ENCODE measurements around the gene RABGAP1L. TPM values are rescaled to one million over a fixed set of nuclear protein-coding genes. Genes with fewer than 3 reads are reported as not detected.

The RABGAP1L gene
- total and polyA plus RNA-seq, 2 of the 8 experiments (the other 6 are each of a cell fraction or from before 2014, with no cell fraction given): 33.3 to 156 TPM

DNA sequence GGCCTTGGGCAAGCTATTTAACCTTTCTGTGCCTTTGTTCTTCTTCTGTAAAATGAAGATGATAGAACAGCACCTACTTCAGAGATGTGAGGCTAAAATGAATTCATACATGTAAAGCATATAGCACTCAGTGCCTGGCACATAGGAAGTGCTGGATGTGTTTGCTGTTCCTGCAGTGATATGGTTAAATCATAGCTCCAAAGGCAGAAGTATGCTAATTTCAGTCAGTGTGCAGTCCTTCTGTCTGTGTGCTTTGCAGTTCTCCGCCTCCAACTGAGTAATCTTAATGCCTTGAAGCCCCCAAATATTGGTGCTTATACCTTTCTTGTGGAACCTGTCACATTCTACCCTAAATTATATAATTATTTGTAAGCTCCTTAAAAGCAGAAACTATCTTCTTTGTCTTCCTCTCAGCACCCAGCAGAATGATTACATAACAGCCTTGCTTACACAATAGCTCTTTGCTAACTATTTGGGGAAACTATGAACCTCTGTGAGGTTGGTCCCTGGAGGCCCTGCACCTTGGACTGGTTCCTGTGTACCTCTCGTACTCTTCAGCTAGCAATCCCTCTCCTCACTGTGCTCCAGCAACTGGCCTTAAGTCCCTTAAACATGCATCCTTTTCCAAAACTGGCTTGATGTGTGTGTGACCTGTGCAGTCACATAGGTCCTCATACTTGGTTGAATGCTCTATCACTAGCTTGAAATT lies 783.4 kb downstream of the RABGAP1L start (continued):
- TF ChIP-seq GABPA (IDR thresholded peaks at IDR 0.05; ENCODE audit: borderline replicate concordance, insufficient read depth, low read length): no peak
- TF ChIP-seq MAFK (IDR thresholded peaks at IDR 0.05; ENCODE audit: low read depth, low read length): no peak
- TF ChIP-seq SRF (IDR thresholded peaks at IDR 0.05; ENCODE audit: low read depth, low read length): no peak
- TF ChIP-seq RFX5 (IDR thresholded peaks at IDR 0.05; ENCODE audit: borderline replicate concordance, low read depth, low read length): no peak
- no peak for TF ChIP-seq TCF12 (IDR thresholded peaks at IDR 0.05; ENCODE audit: low read depth, low read length)
- TF ChIP-seq TAF7 (optimal IDR thresholded peaks at IDR 0.05; ENCODE audit: borderline replicate concordance, low read depth, low read length): no peak
- no peak for TF ChIP-seq RAD21 (IDR thresholded peaks at IDR 0.05 in 1 of 2, conservative IDR thresholded peaks at IDR 0.05 in 1 of 2; ENCODE audit: low read depth in 2 of 2, low read length in 2 of 2)

All from H1 (cell line).